22Rv1 (cell line): ENCODE results near the gene AACS.

ENCODE experiments used
- ZFX ChIP-seq: fragments of 450-650 bp; IDR thresholded peaks from 2 replicates; pipeline ENCODE4 v1.6.1; 2017; ENCODE audit warnings: antibody characterized with exemption, borderline replicate concordance
- TF ChIP-seq, protein P1 (sequence below): fragments of 450-650 bp; IDR thresholded peaks from 2 replicates; pipeline ENCODE4 v1.5.1; 2017; ENCODE audit warnings: mild to moderate bottlenecking

DNA sequence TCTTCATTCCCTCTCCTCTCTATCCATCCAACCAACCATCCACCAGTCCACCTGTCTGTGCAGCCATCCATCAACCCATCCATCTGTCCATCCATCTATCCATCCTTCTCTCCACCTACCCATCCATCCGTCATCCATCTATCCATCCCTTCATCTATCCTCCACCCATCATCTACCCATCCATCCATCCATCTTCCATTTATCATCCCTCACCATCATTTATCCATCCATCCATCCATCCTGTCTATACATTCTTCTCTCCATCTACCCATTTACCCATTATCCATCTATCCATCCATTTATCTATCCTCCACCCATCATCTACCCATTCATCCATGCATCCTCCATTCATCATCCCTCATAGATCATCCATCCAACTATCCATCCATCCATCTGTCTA, 24.4 kb downstream of the AACS start:
- TF ChIP-seq, protein P1, sequence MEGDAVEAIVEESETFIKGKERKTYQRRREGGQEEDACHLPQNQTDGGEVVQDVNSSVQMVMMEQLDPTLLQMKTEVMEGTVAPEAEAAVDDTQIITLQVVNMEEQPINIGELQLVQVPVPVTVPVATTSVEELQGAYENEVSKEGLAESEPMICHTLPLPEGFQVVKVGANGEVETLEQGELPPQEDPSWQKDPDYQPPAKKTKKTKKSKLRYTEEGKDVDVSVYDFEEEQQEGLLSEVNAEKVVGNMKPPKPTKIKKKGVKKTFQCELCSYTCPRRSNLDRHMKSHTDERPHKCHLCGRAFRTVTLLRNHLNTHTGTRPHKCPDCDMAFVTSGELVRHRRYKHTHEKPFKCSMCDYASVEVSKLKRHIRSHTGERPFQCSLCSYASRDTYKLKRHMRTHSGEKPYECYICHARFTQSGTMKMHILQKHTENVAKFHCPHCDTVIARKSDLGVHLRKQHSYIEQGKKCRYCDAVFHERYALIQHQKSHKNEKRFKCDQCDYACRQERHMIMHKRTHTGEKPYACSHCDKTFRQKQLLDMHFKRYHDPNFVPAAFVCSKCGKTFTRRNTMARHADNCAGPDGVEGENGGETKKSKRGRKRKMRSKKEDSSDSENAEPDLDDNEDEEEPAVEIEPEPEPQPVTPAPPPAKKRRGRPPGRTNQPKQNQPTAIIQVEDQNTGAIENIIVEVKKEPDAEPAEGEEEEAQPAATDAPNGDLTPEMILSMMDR, result no peak
- TF ChIP-seq ZFX, result no peak
